NCI-H510A treated with DMSO at 0.1 percent for 48 hours (cell line): ENCODE results near the gene DOLPP1.
"Not testable (repeated sequence)": the region's sequence is repeated elsewhere in the genome, so short reads cannot be mapped to it uniquely, and the experiment has no call there.

Source experiments
- DNase-seq: peaks from one replicate; lab custom pipeline; 2025; lab: John Stamatoyannopoulos, UW

Gene DOLPP1

GRCh38 chr9:129111528-129112151, 30.7 kb downstream of the DOLPP1 start:
- DNase-seq, result peak; percentile 40

GRCh38 chr9:129112526-129112925, 31.6 kb downstream of the DOLPP1 start:
- not testable (repeated sequence) for DNase-seq

- DNase-seq, result no peak
Measured at GRCh38 chr9:129113645-129114304, 32.9 kb downstream of the DOLPP1 start.

- no peak for DNase-seq
Measured at GRCh38 chr9:129118799-129119198, 37.9 kb downstream of the DOLPP1 start.

GRCh38 chr9:129121483-129121882, 40.6 kb downstream of the DOLPP1 start:
- DNase-seq, result no peak

- no peak for DNase-seq
Measured at GRCh38 chr9:129122133-129122532, 41.2 kb downstream of the DOLPP1 start.

GRCh38 chr9:129122976-129123375, 42.1 kb downstream of the DOLPP1 start:
- DNase-seq, result not testable (repeated sequence)

- DNase-seq, result no peak
Measured at GRCh38 chr9:129124506-129125069, 43.7 kb downstream of the DOLPP1 start.

- DNase-seq, result no peak
Measured at GRCh38 chr9:129125478-129125877, 44.6 kb downstream of the DOLPP1 start.

GRCh38 chr9:129126749-129127618, 46.1 kb downstream of the DOLPP1 start:
- no peak for DNase-seq

- no peak for DNase-seq
Measured at GRCh38 chr9:129128689-129129088, 47.8 kb downstream of the DOLPP1 start.

GRCh38 chr9:129130271-129130670, 49.4 kb downstream of the DOLPP1 start:
- DNase-seq, result not testable (repeated sequence)

- DNase-seq, result no peak
Measured at GRCh38 chr9:129130791-129131190, 49.9 kb downstream of the DOLPP1 start.

GRCh38 chr9:129131300-129132145, 50.6 kb downstream of the DOLPP1 start:
- DNase-seq, result peak; percentile 65

GRCh38 chr9:129133082-129133481, 52.2 kb downstream of the DOLPP1 start:
- no peak for DNase-seq

- no peak for DNase-seq
Measured at GRCh38 chr9:129135476-129135875, 54.6 kb downstream of the DOLPP1 start.

- DNase-seq, result no peak
Measured at GRCh38 chr9:129136446-129137035, 55.6 kb downstream of the DOLPP1 start.

- DNase-seq, result no peak
Measured at GRCh38 chr9:129137292-129138143, 56.6 kb downstream of the DOLPP1 start.

GRCh38 chr9:129138144-129138462, 57.2 kb downstream of the DOLPP1 start:
- no peak for DNase-seq

GRCh38 chr9:129138476-129139232, 57.7 kb downstream of the DOLPP1 start:
- no peak for DNase-seq
